Measurements from ENCODE around the gene F10.
"Not testable (repeated sequence)": the region's sequence is repeated elsewhere in the genome, so short reads cannot be mapped to it uniquely, and the experiment has no call there.

F10 gene

GRCh38 chr13:113155982-113156655 lies 33.5 kb downstream of the F10 start:
- DNase-seq: no peak

GRCh38 chr13:113157206-113157928 lies 34.8 kb downstream of the F10 start:
- DNase-seq: no peak

DNA sequence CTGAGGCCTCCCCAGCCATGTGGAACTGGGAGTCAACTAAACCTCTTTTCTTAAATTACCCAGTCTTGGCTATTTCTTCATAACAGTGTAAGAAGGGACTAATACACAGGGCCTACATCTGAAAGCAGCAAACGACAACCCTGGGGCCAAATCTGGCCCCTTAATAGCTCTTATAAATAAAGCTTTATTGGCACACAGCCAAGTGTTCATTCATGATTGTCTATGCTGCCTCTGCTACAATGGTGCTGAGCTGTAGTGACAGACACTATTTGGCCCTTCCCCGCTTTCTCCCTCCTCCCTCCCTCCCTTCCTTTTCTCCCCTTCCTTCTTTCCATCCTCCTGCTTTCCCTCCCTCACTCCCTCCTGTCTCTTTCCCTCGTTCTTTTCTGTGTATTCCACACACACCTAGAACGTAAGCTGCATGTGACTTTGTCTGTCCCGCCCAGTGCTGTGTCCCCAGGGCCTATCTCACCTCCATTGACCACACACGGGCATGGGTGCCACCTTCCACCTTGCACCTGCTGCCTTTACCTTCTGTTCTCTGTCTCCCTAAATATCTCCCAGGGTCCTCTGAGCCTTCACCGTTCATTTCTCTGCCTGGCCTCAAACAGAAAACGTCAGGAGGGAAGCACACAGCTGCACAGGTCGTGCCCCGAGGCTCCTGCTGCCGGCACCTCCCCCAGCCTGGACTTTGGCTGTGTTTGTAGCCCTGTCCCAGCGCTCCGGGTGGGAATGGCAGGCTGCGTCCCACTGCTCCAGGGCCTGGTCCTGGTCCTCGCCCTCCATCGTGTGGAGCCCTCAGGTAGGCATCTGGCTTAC lies 35.5 kb downstream of the F10 start, which contains the start of gene PROZ:
Gene PROZ (plus strand): TSS at position 720 of the 819 bp plus-strand sequence. CDS start 13 bp downstream, at position 733.
- DNase-seq: no peak

GRCh38 chr13:113158946-113159345 lies 36.3 kb downstream of the F10 start:
- no peak for DNase-seq

DNA sequence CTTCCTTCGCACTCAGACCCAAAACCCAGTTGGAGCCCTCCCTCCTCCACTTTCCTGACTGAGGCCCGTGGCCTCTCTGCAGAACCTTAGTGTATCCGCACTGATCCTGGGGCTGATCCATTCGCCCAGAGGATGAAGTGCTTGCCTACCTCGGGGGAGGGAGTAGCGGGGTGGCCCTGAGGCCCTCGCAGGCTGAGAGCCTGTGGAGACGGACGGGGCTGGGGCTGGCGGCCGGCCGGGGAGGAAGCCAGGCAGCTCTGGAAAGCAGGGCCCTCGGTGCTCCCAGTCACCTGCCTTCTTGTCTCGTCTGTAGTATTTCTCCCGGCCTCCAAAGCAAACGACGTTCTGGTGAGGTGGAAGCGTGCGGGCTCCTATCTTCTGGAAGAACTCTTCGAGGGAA lies 37.1 kb downstream of the F10 start:
- no peak for DNase-seq

- no peak for DNase-seq
Observed at GRCh38 chr13:113160983-113161382, 38.4 kb downstream of the F10 start.

GRCh38 chr13:113161433-113161832 lies 38.8 kb downstream of the F10 start:
- DNase-seq: no peak

DNA sequence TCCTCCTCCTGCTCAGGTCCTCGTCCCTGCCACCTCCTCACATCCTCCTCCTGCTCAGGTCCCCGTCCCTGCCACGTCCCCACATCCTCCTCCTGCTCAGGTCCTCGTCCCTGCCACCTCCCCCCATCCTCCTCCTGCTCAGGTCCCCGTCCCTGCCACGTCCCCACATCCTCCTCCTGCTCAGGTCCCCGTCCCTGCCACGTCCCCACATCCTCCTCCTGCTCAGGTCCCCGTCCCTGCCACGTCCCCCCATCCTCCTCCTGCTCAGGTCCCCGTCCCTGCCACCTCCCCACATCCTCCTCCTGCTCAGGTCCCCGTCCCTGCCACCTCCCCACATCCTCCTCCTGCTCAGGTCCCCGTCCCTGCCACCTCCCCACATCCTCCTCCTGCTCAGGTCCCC lies 39.4 kb downstream of the F10 start:
- not testable (repeated sequence) for DNase-seq

- no peak for DNase-seq
Observed at GRCh38 chr13:113162783-113163685, 40.4 kb downstream of the F10 start.

DNA sequence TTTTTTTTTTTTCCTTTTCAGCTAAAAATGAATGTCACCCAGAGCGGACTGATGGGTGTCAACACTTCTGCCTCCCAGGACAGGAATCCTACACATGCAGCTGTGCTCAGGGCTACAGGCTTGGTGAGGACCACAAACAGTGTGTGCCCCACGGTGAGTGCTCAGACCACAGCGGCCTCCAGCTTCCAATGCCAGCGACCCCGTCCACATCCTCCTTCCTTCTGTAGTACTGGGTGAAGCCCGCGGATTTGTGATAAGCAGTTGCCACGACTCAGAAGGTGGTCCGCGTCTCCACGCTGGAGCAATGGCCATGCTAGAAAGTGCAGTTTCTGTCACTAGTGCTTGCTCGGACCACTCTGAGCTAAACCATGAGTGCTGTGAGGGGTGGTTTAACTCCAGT lies 41.9 kb downstream of the F10 start:
- no peak for DNase-seq

GRCh38 chr13:113166266-113166665 lies 43.7 kb downstream of the F10 start:
- no peak for DNase-seq

DNA sequence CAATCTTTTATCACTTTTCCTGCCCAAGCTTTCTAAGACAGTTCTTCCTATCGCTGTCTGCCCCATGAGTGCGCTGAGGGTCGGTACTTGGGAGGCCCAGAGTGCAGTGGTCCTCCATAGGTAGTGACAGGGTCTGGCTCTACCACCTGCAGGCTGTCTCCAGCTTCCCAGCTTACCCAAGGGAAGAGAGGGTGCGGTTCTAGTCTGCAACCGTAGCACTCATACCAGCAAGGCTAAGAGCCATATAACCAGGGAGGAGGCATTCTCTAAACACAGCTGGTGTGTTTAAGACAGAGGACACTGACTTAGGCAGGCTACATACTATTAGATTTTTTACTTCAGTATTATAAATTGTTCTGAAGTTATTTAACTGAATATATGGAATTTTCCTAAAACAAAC lies 44.1 kb downstream of the F10 start:
- no peak for DNase-seq

GRCh38 chr13:113167155-113167554 lies 44.6 kb downstream of the F10 start:
- no peak for DNase-seq

DNA sequence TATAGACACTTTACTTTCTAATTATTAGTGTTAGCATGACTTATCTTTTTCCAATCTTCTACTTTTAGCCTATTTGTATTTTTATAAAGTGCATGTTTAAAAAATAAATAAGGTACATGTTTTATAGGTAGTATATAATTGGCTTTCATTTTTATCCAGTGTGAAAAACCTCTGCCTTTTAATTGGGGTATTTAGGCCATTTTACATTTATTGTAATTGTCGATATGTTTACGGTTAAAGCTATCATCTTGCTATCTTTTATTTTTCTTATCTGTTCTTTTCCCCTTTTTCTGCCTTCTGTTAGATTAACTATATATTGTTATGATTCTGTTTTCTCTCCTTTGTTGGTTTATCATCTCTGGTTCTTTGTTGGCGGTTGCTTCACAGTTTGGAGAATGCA lies 45.0 kb downstream of the F10 start:
- no peak for DNase-seq

- DNase-seq: no peak
Observed at GRCh38 chr13:113168211-113168610, 45.6 kb downstream of the F10 start.

DNA sequence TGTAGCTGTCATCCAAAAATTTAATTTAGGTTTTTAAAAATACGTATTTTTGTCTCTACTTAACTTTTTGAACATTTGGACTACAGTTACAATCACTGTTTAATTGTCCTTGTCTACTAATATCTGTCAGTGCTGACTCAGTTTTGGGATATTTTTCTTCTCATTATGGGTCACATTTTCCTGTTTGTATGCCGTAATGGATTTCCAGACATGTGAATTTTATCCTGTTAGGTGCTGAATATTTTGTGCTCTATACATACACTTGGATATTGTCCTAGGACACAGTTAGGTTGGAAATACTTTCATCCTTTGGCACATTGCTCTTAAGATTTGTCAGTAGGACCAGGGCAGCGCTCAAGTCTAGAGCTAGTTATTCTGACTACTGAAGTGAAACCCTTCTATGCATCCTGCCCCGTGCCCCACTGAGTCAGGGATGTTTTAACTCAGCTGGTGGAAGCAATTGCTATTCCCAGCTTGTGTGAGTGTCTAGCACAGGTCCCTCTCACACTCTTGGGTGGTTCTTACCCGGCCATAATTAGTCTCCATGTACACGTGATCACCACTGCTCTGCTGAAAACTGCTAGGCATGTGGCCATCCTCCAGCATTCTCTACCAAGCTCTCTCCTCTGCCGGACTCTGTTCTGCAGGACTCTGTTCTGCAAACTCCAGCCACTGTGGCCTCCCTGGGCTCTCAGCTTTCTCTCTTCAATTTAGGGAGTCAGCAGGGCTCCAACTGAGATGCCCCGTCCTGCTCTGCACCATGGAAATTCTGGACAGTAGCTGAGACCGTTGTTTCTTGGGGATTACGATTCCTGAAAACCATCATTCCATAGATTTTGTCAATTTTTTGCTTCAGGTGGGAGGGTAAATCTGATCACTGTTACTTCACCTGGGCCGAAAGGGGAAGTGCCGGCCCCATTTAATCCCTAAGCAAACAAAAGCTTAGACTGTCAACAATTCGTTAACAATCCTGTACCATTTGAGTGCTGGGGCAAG lies 47.0 kb downstream of the F10 start:
- no peak for DNase-seq

DNA sequence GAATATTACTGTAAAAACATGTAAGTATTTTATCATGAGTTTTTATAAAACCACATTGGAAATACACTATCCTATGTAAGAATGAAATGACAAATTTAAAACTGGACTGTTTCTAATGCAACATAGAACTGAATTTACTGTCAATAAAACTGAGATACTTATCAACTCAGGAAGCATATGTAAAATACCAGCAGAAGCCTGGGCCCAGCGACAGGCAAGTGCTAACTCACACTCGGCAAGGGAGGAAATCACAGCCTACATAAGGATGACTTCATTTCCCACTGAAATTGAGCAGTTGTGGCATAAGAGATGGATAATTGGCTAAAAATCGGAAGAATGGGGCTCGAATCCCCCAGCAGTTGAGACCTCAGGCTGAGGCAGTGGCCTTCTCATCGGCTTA lies 47.9 kb downstream of the F10 start:
- no peak for DNase-seq

- DNase-seq: no peak
Observed at GRCh38 chr13:113171250-113172125, 48.9 kb downstream of the F10 start.

DNA sequence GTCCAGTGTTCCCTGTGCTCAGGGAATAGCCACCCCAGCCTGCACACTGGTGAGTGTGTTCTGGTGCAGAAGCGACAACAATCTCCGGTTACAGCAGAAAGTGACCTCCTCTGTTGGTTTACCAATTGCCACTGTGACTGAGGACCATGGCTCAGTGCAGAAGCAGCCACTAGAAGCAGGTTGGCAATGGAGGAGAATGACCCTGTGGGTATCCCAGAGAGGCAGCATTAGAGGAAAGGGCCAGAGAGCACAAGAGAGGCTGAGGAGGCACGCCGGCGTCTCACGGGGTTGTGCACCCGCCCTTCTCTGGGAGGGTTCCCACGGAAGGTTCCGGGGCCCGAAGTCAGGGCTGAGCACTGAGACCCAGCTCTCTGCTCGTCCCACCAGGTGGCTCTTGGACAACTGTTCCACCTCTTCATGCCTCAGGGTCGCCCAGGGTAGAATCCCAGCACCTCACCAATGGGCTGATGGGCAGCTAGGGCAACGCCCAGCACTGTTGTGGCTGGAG lies 49.9 kb downstream of the F10 start:
- no peak for DNase-seq

DNA sequence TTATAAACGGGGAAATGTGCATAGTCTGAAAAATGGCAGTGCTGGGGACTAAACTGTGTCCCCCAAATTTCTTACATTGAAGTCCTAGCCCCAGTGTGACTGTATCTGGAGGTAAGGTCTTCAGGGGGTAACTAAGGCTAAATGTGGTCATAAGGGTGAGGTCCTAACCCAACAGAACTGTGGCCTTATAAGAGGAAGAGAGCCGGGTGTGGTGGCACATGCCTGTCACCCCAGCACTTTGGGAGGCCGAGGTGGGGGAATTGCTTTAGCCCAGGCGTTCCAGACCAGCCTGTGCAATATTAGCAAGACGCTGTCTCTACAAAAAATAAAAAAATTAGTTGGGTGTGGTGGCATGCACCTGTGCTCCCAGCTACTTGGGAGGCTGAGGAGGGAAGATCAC lies 53.7 kb downstream of the F10 start:
- no peak for DNase-seq
